Neural progenitor cell (in vitro differentiated cells): ENCODE measurements around the gene LANCL1. TPM values are rescaled to one million over a fixed set of nuclear protein-coding genes. Genes with fewer than 3 reads are reported as not detected.

Experiments used
- DNase-seq: peaks from one replicate; pipeline ENCODE4 v3.0.0-alpha.2; 2016; ENCODE audit warnings: low spot score
- H2AFZ ChIP-seq: fragments of 200-600 bp; sonication (generic); replicated peaks from 2 replicates; pipeline ENCODE4 v1.6.1; 2016; ENCODE audit warnings: antibody characterized with exemption
- H3F3A ChIP-seq: fragments of 200-600 bp; sonication (generic); 2 replicates; pipeline ENCODE4 v1.6.1; 2016; ENCODE audit warnings: antibody characterized with exemption, low read depth
- H3K27ac ChIP-seq: fragments of 200-600 bp; sonication (generic); 2 replicates; pipeline ENCODE4 v1.5.1; 2016; ENCODE audit warnings: mild to moderate bottlenecking
- H3K27me3 ChIP-seq: fragments of 200-600 bp; sonication (generic); 2 replicates; pipeline ENCODE4 v1.6.1; 2016; ENCODE audit warnings: mild to moderate bottlenecking, moderate library complexity
- H3K36me3 ChIP-seq: fragments of 200-600 bp; sonication (generic); 2 replicates; pipeline ENCODE4 v1.5.1; 2016
- H3K4me1 ChIP-seq: fragments of 200-600 bp; sonication (generic); 2 replicates; pipeline ENCODE4 v1.6.1; 2016; ENCODE audit warnings: mixed run types
- H3K4me2 ChIP-seq: fragments of 200-600 bp; sonication (generic); 2 replicates; pipeline ENCODE4 v1.6.1; 2016
- H3K4me3 ChIP-seq: fragments of 200-600 bp; sonication (generic); 2 replicates; pipeline ENCODE4 v1.5.1; 2016
- H3K79me2 ChIP-seq: fragments of 200-600 bp; sonication (generic); 2 replicates; pipeline ENCODE4 v1.6.1; 2016; ENCODE audit warnings: low read depth
- H3K9ac ChIP-seq: fragments of 200-600 bp; sonication (generic); 2 replicates; pipeline ENCODE4 v1.6.1; 2016
- H3K9me3 ChIP-seq: fragments of 200-600 bp; sonication (generic); 2 replicates; pipeline ENCODE4 v1.5.1; 2016; ENCODE audit warnings: low read depth
- H4K20me1 ChIP-seq: fragments of 200-600 bp; sonication (generic); 2 replicates; pipeline ENCODE4 v1.6.1; 2016; ENCODE audit warnings: low read depth
- H3K27ac Mint-ChIP-seq: 3 replicates; pipeline ENCODE4 v1.8.0; 2021; ENCODE audit warnings: mixed read lengths
- H3K27me3 Mint-ChIP-seq: 2 replicates; pipeline ENCODE4 v1.8.0; 2022; ENCODE audit warnings: low read depth, mild to moderate bottlenecking, inconsistent platforms, moderate library complexity, mixed read lengths; ENCODE audit not compliant: insufficient read depth
- H3K36me3 Mint-ChIP-seq: 3 replicates; pipeline ENCODE4 v1.8.0; 2021; ENCODE audit warnings: mixed read lengths
- H3K4me1 Mint-ChIP-seq: 3 replicates; pipeline ENCODE4 v1.8.0; 2021; ENCODE audit warnings: mixed read lengths
- H3K4me3 Mint-ChIP-seq: 3 replicates; pipeline ENCODE4 v1.8.0; 2021; ENCODE audit warnings: mild to moderate bottlenecking, moderate library complexity, mixed read lengths
- H3K9me3 Mint-ChIP-seq: 3 replicates; pipeline ENCODE4 v1.8.0; 2020; ENCODE audit warnings: mixed read lengths
- EZH2 ChIP-seq: fragments of 200-600 bp; sonication (generic); IDR thresholded peaks from 2 replicates; pipeline ENCODE4 v1.6.1; 2017; ENCODE audit warnings: antibody characterized with exemption, mild to moderate bottlenecking, moderate library complexity
- EZH2phosphoT487 ChIP-seq: fragments of 200-600 bp; sonication (generic); IDR thresholded peaks from 2 replicates; pipeline ENCODE4 v1.6.1; 2017; ENCODE audit warnings: antibody characterized with exemption
- total RNA-seq: library from RNA; depleted of rRNA; stranded (reverse); fragments of >200 nt; gene quantifications from 2 replicates; pipeline ENCODE4 v1.2.3, GENCODE V29; 2015; ENCODE audit warnings: low replicate concordance
- TF ChIP-seq, protein P1 (sequence below): fragments of 200-600 bp; sonication (generic); IDR thresholded peaks from 2 replicates; pipeline ENCODE4 v1.5.1; 2017; ENCODE audit warnings: antibody characterized with exemption, mild to moderate bottlenecking

LANCL1 gene
- total RNA-seq, 1 donor from 2014 or later = 122 TPM

DNA sequence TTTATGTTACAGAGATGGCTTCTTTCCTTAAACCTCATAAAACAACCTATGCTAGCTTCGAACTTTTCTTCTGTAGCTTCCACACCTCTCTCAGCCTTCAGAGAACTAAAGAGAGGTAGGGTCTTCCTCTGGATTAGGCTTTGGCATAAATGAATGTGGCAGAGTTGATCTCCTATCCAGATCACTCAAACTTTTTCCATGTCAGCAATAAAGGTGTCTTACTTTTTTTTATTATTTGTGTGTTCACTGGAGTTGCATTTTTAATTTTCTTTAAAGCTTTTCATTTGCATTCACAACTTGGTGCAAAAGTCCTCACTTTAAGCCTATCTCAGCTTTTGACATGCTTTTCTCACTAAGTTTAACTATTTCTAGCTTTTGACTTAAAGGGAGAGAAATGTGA, 66.0 kb downstream of the LANCL1 start:
- Histone ChIP-seq H3F3A (no peaks in the 10 kb centered on the region), H3K4me1 (no peaks in the 10 kb centered on the region), H3K9me3 (no peaks in the 10 kb centered on the region), H3K9ac (no peak overlapping the region), H3K79me2 (no peaks in the 10 kb centered on the region), H4K20me1 (no peaks in the 10 kb centered on the region), H3K27me3 (no peaks in the 10 kb centered on the region), H3K27ac (no peak overlapping the region), H3K4me2 (no peak overlapping the region), H3K36me3 (no peaks in the 10 kb centered on the region), H2AFZ (no peak overlapping the region), H3K4me3 (no peak overlapping the region)
- Mint-ChIP-seq H3K36me3 (no peaks in the 10 kb centered on the region), H3K27me3 (no peaks in the 10 kb centered on the region), H3K27ac (no peak overlapping the region), H3K4me3 (no peak overlapping the region), H3K4me1 (no peaks in the 10 kb centered on the region), H3K9me3 (peaks cover 5% of the 10 kb centered on the region)
- no peak for DNase-seq
- TF ChIP-seq, protein P1, sequence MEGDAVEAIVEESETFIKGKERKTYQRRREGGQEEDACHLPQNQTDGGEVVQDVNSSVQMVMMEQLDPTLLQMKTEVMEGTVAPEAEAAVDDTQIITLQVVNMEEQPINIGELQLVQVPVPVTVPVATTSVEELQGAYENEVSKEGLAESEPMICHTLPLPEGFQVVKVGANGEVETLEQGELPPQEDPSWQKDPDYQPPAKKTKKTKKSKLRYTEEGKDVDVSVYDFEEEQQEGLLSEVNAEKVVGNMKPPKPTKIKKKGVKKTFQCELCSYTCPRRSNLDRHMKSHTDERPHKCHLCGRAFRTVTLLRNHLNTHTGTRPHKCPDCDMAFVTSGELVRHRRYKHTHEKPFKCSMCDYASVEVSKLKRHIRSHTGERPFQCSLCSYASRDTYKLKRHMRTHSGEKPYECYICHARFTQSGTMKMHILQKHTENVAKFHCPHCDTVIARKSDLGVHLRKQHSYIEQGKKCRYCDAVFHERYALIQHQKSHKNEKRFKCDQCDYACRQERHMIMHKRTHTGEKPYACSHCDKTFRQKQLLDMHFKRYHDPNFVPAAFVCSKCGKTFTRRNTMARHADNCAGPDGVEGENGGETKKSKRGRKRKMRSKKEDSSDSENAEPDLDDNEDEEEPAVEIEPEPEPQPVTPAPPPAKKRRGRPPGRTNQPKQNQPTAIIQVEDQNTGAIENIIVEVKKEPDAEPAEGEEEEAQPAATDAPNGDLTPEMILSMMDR = no peak
- TF ChIP-seq EZH2phosphoT487 = no peak
- TF ChIP-seq EZH2 = no peak

DNA sequence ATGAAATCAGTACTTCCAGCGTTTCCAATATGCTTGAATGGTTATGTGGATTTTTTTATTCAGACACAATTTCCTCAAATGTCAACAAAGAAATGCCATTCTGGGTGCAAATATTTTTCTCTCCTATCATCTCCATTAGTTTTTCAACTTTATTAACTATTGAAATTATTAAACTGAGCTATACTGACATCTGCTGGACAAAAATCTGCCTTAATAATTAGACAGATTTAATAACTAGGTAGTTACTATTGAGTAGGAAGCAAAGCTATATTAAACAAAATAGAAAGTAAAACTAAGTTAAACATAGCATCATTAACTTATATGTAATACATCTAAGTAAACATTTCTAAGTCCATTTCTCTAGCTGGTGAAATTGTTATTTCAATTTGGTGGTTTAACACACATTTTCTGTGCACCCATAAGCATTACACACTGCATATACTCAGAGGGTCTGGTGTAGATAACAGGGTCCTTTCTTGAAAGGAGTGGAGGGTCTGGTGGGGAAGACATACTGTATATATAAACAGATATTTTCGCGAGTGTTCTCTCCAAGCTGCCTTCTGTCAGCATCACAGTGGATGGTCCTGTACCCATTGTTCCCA, 77.0 kb downstream of the LANCL1 start:
- Histone ChIP-seq H3K4me1 (no peaks in the 10 kb centered on the region), H3K4me2 (no peak overlapping the region), H3K9me3 (no peaks in the 10 kb centered on the region), H3K36me3 (no peaks in the 10 kb centered on the region), H3K27me3 (no peaks in the 10 kb centered on the region), H3K27ac (no peak overlapping the region), H2AFZ (no peak overlapping the region), H4K20me1 (no peaks in the 10 kb centered on the region), H3K79me2 (no peaks in the 10 kb centered on the region), H3K4me3 (no peak overlapping the region), H3K9ac (no peak overlapping the region), H3F3A (no peaks in the 10 kb centered on the region)
- Mint-ChIP-seq H3K36me3 (no peaks in the 10 kb centered on the region), H3K27me3 (peaks cover 5% of the 10 kb centered on the region), H3K9me3 (no peaks in the 10 kb centered on the region), H3K4me1 (no peaks in the 10 kb centered on the region), H3K27ac (no peak overlapping the region), H3K4me3 (no peak overlapping the region)
- no peak for DNase-seq
- TF ChIP-seq EZH2 (no peak), EZH2phosphoT487 (no peak)
- TF ChIP-seq, protein P1 = peak; percentile 55

DNA sequence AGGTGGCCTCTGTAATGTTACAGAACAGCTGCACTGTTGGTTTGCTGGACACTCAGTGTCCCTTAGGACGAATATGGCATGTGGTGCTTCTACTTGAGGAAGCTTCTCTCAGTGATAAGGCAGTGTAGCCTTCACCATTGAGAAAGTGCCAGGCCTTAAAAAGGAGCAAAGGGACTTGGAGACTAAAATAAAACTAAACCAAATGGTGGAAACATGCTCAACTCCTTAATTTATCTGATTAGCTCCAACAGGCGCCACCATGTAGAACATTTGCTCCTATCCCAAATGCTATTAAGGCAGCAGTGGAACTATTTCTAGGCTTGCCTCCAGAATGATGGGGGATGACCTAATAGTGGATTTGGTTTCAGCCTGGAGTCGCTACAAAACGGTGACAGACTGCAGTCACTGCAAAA, 84.1 kb downstream of the LANCL1 start:
- Mint-ChIP-seq H3K9me3 (no peaks in the 10 kb centered on the region), H3K27ac (no peak overlapping the region), H3K36me3 (no peaks in the 10 kb centered on the region), H3K27me3 (no peaks in the 10 kb centered on the region), H3K4me3 (no peak overlapping the region), H3K4me1 (no peaks in the 10 kb centered on the region)
- no peaks in the 10 kb centered on the region for H3K9me3 ChIP-seq
- H4K20me1 ChIP-seq = no peaks in the 10 kb centered on the region
- H3K36me3 ChIP-seq = no peaks in the 10 kb centered on the region
- H3F3A ChIP-seq = no peaks in the 10 kb centered on the region
- no peak for DNase-seq
- no peak overlapping the region for H3K4me3 ChIP-seq
- no peaks in the 10 kb centered on the region for H3K27me3 ChIP-seq
- no peak overlapping the region for H3K27ac ChIP-seq
- TF ChIP-seq EZH2 (no peak), EZH2phosphoT487 (no peak)
- TF ChIP-seq, protein P1 = no peak
- H3K4me2 ChIP-seq = no peak overlapping the region
- no peaks in the 10 kb centered on the region for H3K4me1 ChIP-seq
- no peaks in the 10 kb centered on the region for H3K79me2 ChIP-seq
- H2AFZ ChIP-seq = no peak overlapping the region
- no peak overlapping the region for H3K9ac ChIP-seq
